H1 (cell line): Measurements from ENCODE around the gene MICU1. TPM values are rescaled to one million over a fixed set of nuclear protein-coding genes. Genes with fewer than 3 reads are reported as not detected.
"Not testable (repeated sequence)": the region's sequence is repeated elsewhere in the genome, so short reads cannot be mapped to it uniquely, and the experiment has no call there.

ENCODE experiments used
- CTCF ChIA-PET: fragments of 300-600 bp; sonication (Branson Sonifier 250); formaldehyde crosslinking; loops from one replicate; lab custom pipeline; 2021; ENCODE audit not compliant: partially characterized antibody; lab: Charles Lee
- POLR2A ChIA-PET: fragments of 300-600 bp; sonication (Branson Sonifier 250); formaldehyde crosslinking; loops from one replicate; lab custom pipeline; 2021; ENCODE audit warnings: inconsistent platforms; ENCODE audit not compliant: partially characterized antibody; lab: Charles Lee
- DNase-seq, 2 experiments: peaks; one replicate each; pipeline versions ENCODE4 v3.0.0 to v3.0.0-alpha.2; 2010 to 2022; ENCODE audit warnings: low spot score in 2 of 2, low read depth in 1 of 2, mixed read lengths in 1 of 2
- FAIRE-seq: peaks from 2 replicates; lab custom pipeline; 2011; peaks lifted over from hg19 to GRCh38; lab: Jason Lieb, UNC
- H2AFZ ChIP-seq: 2 replicates; pipeline ENCODE4 v1.8.1; 2012; ENCODE audit warnings: low read length, inconsistent platforms
- H2AK5ac ChIP-seq: 2 replicates; pipeline ENCODE4 v1.6.1; 2013; ENCODE audit warnings: low read depth, low read length
- H2BK120ac ChIP-seq: replicated peaks from 2 replicates; pipeline ENCODE3; 2013; ENCODE audit warnings: low read depth, low read length, inconsistent platforms
- H2BK12ac ChIP-seq: 2 replicates; pipeline ENCODE4 v1.6.1; 2013; ENCODE audit warnings: low read depth, low read length
- H2BK15ac ChIP-seq: 2 replicates; pipeline ENCODE4 v1.6.1; 2013; ENCODE audit warnings: low read length
- H2BK20ac ChIP-seq: 2 replicates; pipeline ENCODE4 v1.6.1; 2013; ENCODE audit warnings: low read length
- H2BK5ac ChIP-seq: 2 replicates; pipeline ENCODE4 v1.6.1; 2013; ENCODE audit warnings: low read depth, low read length
- H3K14ac ChIP-seq: 2 replicates; pipeline ENCODE4 v1.6.1; 2013; ENCODE audit warnings: inconsistent platforms; ENCODE audit not compliant: insufficient read length
- H3K18ac ChIP-seq: 2 replicates; pipeline ENCODE4 v1.6.1; 2013; ENCODE audit warnings: low read length; ENCODE audit errors: extremely low read depth
- H3K23ac ChIP-seq: 2 replicates; pipeline ENCODE4 v1.6.1; 2013; ENCODE audit warnings: inconsistent platforms; ENCODE audit not compliant: insufficient read length
- H3K23me2 ChIP-seq: 2 replicates; pipeline ENCODE4 v1.6.1; 2013; ENCODE audit warnings: low read depth, low read length
- H3K27ac ChIP-seq: 2 replicates; pipeline ENCODE4 v1.6.1; 2011; ENCODE audit warnings: low read depth, low read length, inconsistent platforms
- H3K27me3 ChIP-seq, 4 experiments: replicated peaks in 1 of 4; 1 replicate in 1 of 4; 2 replicates in 3 of 4; pipeline versions ENCODE4 v1.6.1 to v1.8.1; 2011 to 2013; ENCODE audit warnings: low read length in 3 of 4, mild to moderate bottlenecking in 3 of 4, inconsistent platforms in 2 of 4, mixed read lengths in 2 of 4, moderate library complexity in 1 of 4; ENCODE audit not compliant: control insufficient read depth in 3 of 4, insufficient read depth in 3 of 4; ENCODE audit errors: extremely low read depth in 1 of 4
- H3K36me3 ChIP-seq, 4 experiments: 2 replicates each; pipeline versions ENCODE4 v1.6.1 to v1.8.1; 2011 to 2013; ENCODE audit warnings: mild to moderate bottlenecking in 4 of 4, low read length in 3 of 4, moderate library complexity in 2 of 4, control low read depth in 1 of 4, inconsistent platforms in 1 of 4; ENCODE audit not compliant: insufficient read depth in 4 of 4, control insufficient read depth in 2 of 4
- H3K4ac ChIP-seq: replicated peaks from 2 replicates; pipeline ENCODE3; 2013; ENCODE audit warnings: low read length, low read depth, mixed read lengths, inconsistent platforms; ENCODE audit not compliant: insufficient read length
- H3K4me1 ChIP-seq, 4 experiments: replicated peaks in 1 of 4; 1 replicate in 1 of 4; 2 replicates in 3 of 4; pipeline versions ENCODE4 v1.6.1 to v1.8.1; 2011 to 2013; ENCODE audit warnings: low read length in 3 of 4, inconsistent platforms in 2 of 4, mixed read lengths in 1 of 4; ENCODE audit not compliant: insufficient read depth in 4 of 4, control insufficient read depth in 3 of 4
- H3K4me2 ChIP-seq, 2 experiments: 2 replicates each; pipeline versions ENCODE4 v1.6.1 to v1.8.1; 2011 to 2013; ENCODE audit warnings: low read depth in 2 of 2, low read length in 2 of 2, control low read depth in 1 of 2, inconsistent platforms in 1 of 2, mild to moderate bottlenecking in 1 of 2; ENCODE audit not compliant: insufficient read depth in 1 of 2
- H3K4me3 ChIP-seq, 4 experiments: fragments of 200-600, 300-600 bp in 1 of 4; sonication (generic), shearing (Covaris generic), sonication (Bioruptor Twin) in 1 of 4; 2 replicates each; pipeline versions ENCODE4 v1.5.1 to v1.8.1; 2011 to 2016; ENCODE audit warnings: low read length in 4 of 4, low read depth in 3 of 4, control low read depth in 2 of 4, inconsistent platforms in 2 of 4, mild to moderate bottlenecking in 2 of 4, mixed read lengths in 1 of 4, moderate library complexity in 1 of 4; ENCODE audit not compliant: insufficient read depth in 2 of 4; ENCODE audit errors: extremely low read depth in 1 of 4
- H3K56ac ChIP-seq: replicated peaks from 2 replicates; pipeline ENCODE3; 2013; ENCODE audit warnings: low read depth, mild to moderate bottlenecking, mixed read lengths, low read length, inconsistent platforms; ENCODE audit not compliant: insufficient read length
- H3K79me1 ChIP-seq: 2 replicates; pipeline ENCODE4 v1.6.1; 2013; ENCODE audit warnings: low read depth, low read length, control low read depth
- H3K79me2 ChIP-seq, 2 experiments: 2 replicates each; pipeline versions ENCODE4 v1.6.1 to v1.8.1; 2012 to 2013; ENCODE audit warnings: low read length in 2 of 2, mild to moderate bottlenecking in 2 of 2, inconsistent platforms in 1 of 2; ENCODE audit not compliant: insufficient read depth in 2 of 2, control insufficient read depth in 1 of 2
- H3K9ac ChIP-seq, 4 experiments: replicated peaks in 1 of 4; 1 replicate in 1 of 4; 2 replicates in 3 of 4; pipeline versions ENCODE4 v1.6.1 to v1.8.1; 2011 to 2013; ENCODE audit warnings: low read depth in 3 of 4, low read length in 3 of 4, control low read depth in 2 of 4, mild to moderate bottlenecking in 2 of 4, moderate library complexity in 2 of 4, inconsistent platforms in 1 of 4; ENCODE audit errors: extremely low read depth in 1 of 4
- H3K9me3 ChIP-seq, 2 experiments: 2 replicates each; pipeline versions ENCODE4 v1.6.1 to v1.8.1; 2012 to 2013; ENCODE audit warnings: mild to moderate bottlenecking in 2 of 2, moderate library complexity in 2 of 2, control low read depth in 1 of 2, inconsistent platforms in 1 of 2, low read depth in 1 of 2, low read length in 1 of 2, mixed read lengths in 1 of 2; ENCODE audit not compliant: insufficient read depth in 2 of 2
- H4K20me1 ChIP-seq, 2 experiments: replicated peaks in 1 of 2; 2 replicates each; pipeline versions ENCODE3 to v1.8.1; 2011 to 2013; ENCODE audit warnings: inconsistent platforms in 2 of 2, low read length in 2 of 2, mild to moderate bottlenecking in 1 of 2; ENCODE audit not compliant: insufficient read depth in 2 of 2, control insufficient read depth in 1 of 2
- H4K5ac ChIP-seq: 2 replicates; pipeline ENCODE4 v1.6.1; 2013; ENCODE audit warnings: low read length, low read depth, mixed read lengths, inconsistent platforms; ENCODE audit not compliant: insufficient read length
- H4K8ac ChIP-seq: 2 replicates; pipeline ENCODE4 v1.8.0; 2013; ENCODE audit warnings: mild to moderate bottlenecking, moderate library complexity, low read length, inconsistent platforms; ENCODE audit not compliant: insufficient read depth; ENCODE audit errors: extremely low read depth
- H4K91ac ChIP-seq: replicated peaks from 2 replicates; pipeline ENCODE3; 2013; ENCODE audit warnings: low read length, mixed read lengths, inconsistent platforms; ENCODE audit not compliant: insufficient read length
- WGBS, 2 experiments: shearing (Covaris generic) in 1 of 2; methylation state at CpG; one replicate each; pipeline versions ENCODE4 v1.1.6 to v1.1.7; 2013 to 2015; ENCODE audit warnings: low lambda C conversion rate in 2 of 2, mixed read lengths in 2 of 2, inconsistent platforms in 1 of 2, low coverage in 1 of 2, missing lambda C conversion rate in 1 of 2; ENCODE audit not compliant: insufficient replicate concordance in 2 of 2, insufficient coverage in 1 of 2, insufficient read length in 1 of 2; ENCODE audit errors: extremely low coverage in 1 of 2, missing lambda C conversion rate in 1 of 2; 5-methylcytosine and 5-hydroxymethylcytosine counted together
- polyA plus RNA-seq, 7 experiments: library from polyadenylated mRNA; depleted of rRNA in 3 of 7; stranded (reverse) in 5 of 7; unstranded in 2 of 7; fragments of >200 nt in 5 of 7; fragments of 200-250 nt in 2 of 7; gene quantifications; 1 replicate in 5 of 7; 2 replicates in 1 of 7; 4 replicates in 1 of 7; pipeline versions ENCODE4 v1.2.1 to v1.2.3, GENCODE V29; 2011 to 2013; ENCODE audit warnings: missing spikeins in 2 of 7, mixed read lengths in 2 of 7
- total RNA-seq: library from RNA; stranded (reverse); fragmentation: NEBNext Ultra II Directional; extraction: Animal tissue kit (Norgen Biotek cat#: 25700); gene quantifications from 2 replicates; pipeline ENCODE4 v1.2.1, GENCODE V29; 2021

MICU1 gene
- total and polyA plus RNA-seq, 2 of the 8 experiments (the other 6 are each of a cell fraction or from before 2014, with no cell fraction given), result 18.0 to 36.7 TPM

DNA sequence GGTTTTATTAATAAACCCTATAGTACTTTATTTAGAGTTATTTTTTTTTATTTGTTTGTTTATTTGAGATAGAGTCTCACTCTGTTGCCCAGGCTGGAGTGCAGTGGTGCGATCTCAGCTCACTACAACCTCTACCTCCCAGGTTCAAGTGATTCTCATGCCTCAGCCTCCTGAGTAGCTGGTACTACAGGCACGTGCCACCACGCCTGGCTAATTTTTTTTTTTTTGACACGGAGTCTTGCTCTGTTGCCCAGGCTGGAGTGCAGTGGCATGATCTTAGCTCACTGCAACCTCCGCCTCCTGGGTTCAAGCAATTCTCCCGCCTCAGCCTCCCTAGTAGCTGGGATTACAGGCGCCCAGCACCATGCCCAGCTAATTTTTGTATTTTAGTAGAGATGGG lies 279.8 kb downstream of the MICU1 start:
- H2AFZ ChIP-seq, H2AK5ac ChIP-seq, FAIRE-seq, H2BK20ac ChIP-seq, H4K5ac ChIP-seq, H3K23ac ChIP-seq, H3K27me3 ChIP-seq, H3K4me1 ChIP-seq, H4K8ac ChIP-seq, H3K4me3 ChIP-seq, H3K18ac ChIP-seq, H3K79me1 ChIP-seq, H3K14ac ChIP-seq, H2BK120ac ChIP-seq, H2BK12ac ChIP-seq, H3K4me2 ChIP-seq, DNase-seq, H3K23me2 ChIP-seq, H3K56ac ChIP-seq, H3K4ac ChIP-seq, H4K91ac ChIP-seq, H2BK5ac ChIP-seq, H3K9ac ChIP-seq, H3K9me3 ChIP-seq, H2BK15ac ChIP-seq, H3K27ac ChIP-seq, H4K20me1 ChIP-seq: not testable (repeated sequence)
- WGBS, 2 experiments, result 95% methylated on average over 7 of the region's 7 CpGs; no CpG with 5 or more reads in 1 of the 2 experiments
- H3K79me2 ChIP-seq, result peaks cover 0 to 11% of the 10 kb centered on the region in 2 experiments; a peak in 2 of 4 replicates
- CTCF ChIA-PET, result interaction anchor here (0.6 kb wide), 1 partner anchor 253 kb away, joined by 4 read pairs; no protein-coding TSS in a partner anchor
- POLR2A ChIA-PET, result interaction anchor here (0.8 to 1.2 kb wide), 2 partner anchors 17 to 73 kb away, joined by 3 to 4 read pairs; no protein-coding TSS in a partner anchor
- H3K36me3 ChIP-seq, result peaks cover 2 to 11% (median 6%) of the 10 kb centered on the region in 4 experiments; a peak in 5 of 8 replicates
